KG1 (cell line): ENCODE measurements around the gene TRIB2.

Experiments used
- DNase-seq: peaks from one replicate; lab custom pipeline; 2025; lab: John Stamatoyannopoulos, UW

Gene TRIB2

GRCh38 chr2:12720754-12721378 is 4.1 kb downstream of the TRIB2 start:
- no peak for DNase-seq

GRCh38 chr2:12721566-12722446 is 5.1 kb downstream of the TRIB2 start:
- DNase-seq: no peak

GRCh38 chr2:12722447-12723316 is 5.9 kb downstream of the TRIB2 start:
- no peak for DNase-seq

GRCh38 chr2:12723736-12724463 is 7.2 kb downstream of the TRIB2 start:
- DNase-seq: no peak

- DNase-seq: no peak
These were observed 8.8 kb downstream of the TRIB2 start for GRCh38 chr2:12725233-12726187.

GRCh38 chr2:12726271-12726670 is 9.5 kb downstream of the TRIB2 start:
- DNase-seq: no peak

GRCh38 chr2:12727065-12727464 is 10.3 kb downstream of the TRIB2 start:
- no peak for DNase-seq

- no peak for DNase-seq
These were observed 10.9 kb downstream of the TRIB2 start for GRCh38 chr2:12727641-12728040.

- no peak for DNase-seq
These were observed 11.6 kb downstream of the TRIB2 start for GRCh38 chr2:12728221-12728777.

GRCh38 chr2:12730265-12730664 is 13.5 kb downstream of the TRIB2 start:
- no peak for DNase-seq

- DNase-seq: no peak
These were observed 15.1 kb downstream of the TRIB2 start for GRCh38 chr2:12731701-12732280.

- no peak for DNase-seq
These were observed 15.9 kb downstream of the TRIB2 start for GRCh38 chr2:12732651-12733050.

GRCh38 chr2:12733846-12734245 is 17.1 kb downstream of the TRIB2 start:
- no peak for DNase-seq

GRCh38 chr2:12734914-12735654 is 18.3 kb downstream of the TRIB2 start:
- DNase-seq: no peak

- DNase-seq: no peak
These were observed 20.6 kb downstream of the TRIB2 start for GRCh38 chr2:12737297-12737696.

- DNase-seq: no peak
These were observed 21.2 kb downstream of the TRIB2 start for GRCh38 chr2:12737738-12738485.

GRCh38 chr2:12739721-12740254 is 23.1 kb downstream of the TRIB2 start:
- DNase-seq: no peak

GRCh38 chr2:12741380-12741779 is 24.6 kb downstream of the TRIB2 start:
- no peak for DNase-seq
